RPMI7951 (cell line): ENCODE measurements around the gene WNT3A. TPM values are rescaled to one million over a fixed set of nuclear protein-coding genes. Genes with fewer than 3 reads are reported as not detected.
"Not testable (repeated sequence)": the region's sequence is repeated elsewhere in the genome, so short reads cannot be mapped to it uniquely, and the experiment has no call there.

Experiments
- DNase-seq: peaks from one replicate; pipeline ENCODE4 v3.0.0-alpha.2; 2012; ENCODE audit warnings: low read depth
- total RNA-seq: library from RNA; depleted of rRNA; stranded (reverse); fragments of >200 nt; shearing (Covaris generic); gene quantifications from 2 replicates; pipeline ENCODE4 v1.2.3, GENCODE V29; 2014

The WNT3A gene
- total RNA-seq, 1 experiment from 2014 or later = not detected

GRCh38 chr1:228011721-228012311 is 5.0 kb downstream of the WNT3A start:
- peak; percentile 50 for DNase-seq

GRCh38 chr1:228012555-228012954 is 5.8 kb downstream of the WNT3A start:
- DNase-seq = no peak

- DNase-seq = peak; percentile 71
These were observed 6.5 kb downstream of the WNT3A start for GRCh38 chr1:228013131-228013934.

- DNase-seq = peak; percentile 92
These were observed 7.4 kb downstream of the WNT3A start for GRCh38 chr1:228013935-228014930.

- peak; percentile 87 for DNase-seq
These were observed 8.7 kb downstream of the WNT3A start for GRCh38 chr1:228015276-228016180.

- DNase-seq = no peak
These were observed 9.3 kb downstream of the WNT3A start for GRCh38 chr1:228016181-228016510.

GRCh38 chr1:228016653-228017355 is 10.0 kb downstream of the WNT3A start:
- no peak for DNase-seq

- no peak for DNase-seq
These were observed 10.7 kb downstream of the WNT3A start for GRCh38 chr1:228017356-228018124.

- DNase-seq = no peak
These were observed 11.3 kb downstream of the WNT3A start for GRCh38 chr1:228018125-228018398.

GRCh38 chr1:228018961-228019721 is 12.3 kb downstream of the WNT3A start:
- no peak for DNase-seq

GRCh38 chr1:228019722-228020083 is 12.9 kb downstream of the WNT3A start:
- DNase-seq = not testable (repeated sequence)

- DNase-seq = no peak
These were observed 14.0 kb downstream of the WNT3A start for GRCh38 chr1:228020686-228021354.

GRCh38 chr1:228021355-228022030 is 14.7 kb downstream of the WNT3A start:
- DNase-seq = no peak

- no peak for DNase-seq
These were observed 15.9 kb downstream of the WNT3A start for GRCh38 chr1:228022571-228023293.

GRCh38 chr1:228023294-228023639 is 16.5 kb downstream of the WNT3A start:
- DNase-seq = no peak

- no peak for DNase-seq
These were observed 22.5 kb downstream of the WNT3A start for GRCh38 chr1:228029281-228029680.

GRCh38 chr1:228030451-228031201 is 23.8 kb downstream of the WNT3A start:
- DNase-seq = no peak
